ENCODE data around the gene DEF6. TPM values are rescaled to one million over a fixed set of nuclear protein-coding genes. Genes with fewer than 3 reads are reported as not detected.
A peak's percentile ranks its signal among the peaks of the same experiment; 100 is the strongest.

DEF6 gene
- total and polyA plus RNA-seq, 2 of the 13 experiments (the other 11 are each of a cell fraction or from before 2014, with no cell fraction given) = 5.2 to 10.0 TPM

GRCh38 chr6:35318196-35319171 is 20.9 kb downstream of the DEF6 start (continued):
- TF ChIP-seq ZBED4 (CRISPR knock-in tag; IDR thresholded peaks at IDR 0.05; ENCODE audit: borderline replicate concordance) = 0 out of 2 replicates have a peak, but pooled peaks have one; percentile 49
- peak; percentile 84; the same call in 1 of the 2 replicates for TF ChIP-seq RNF2 (conservative IDR thresholded peaks at IDR 0.05; ENCODE audit: low read depth)
- TF ChIP-seq ATF7-NPFF (CRISPR knock-in tag; IDR thresholded peaks at IDR 0.05; ENCODE audit: low read depth) = peak; percentile 79; the same call in 1 of the 2 replicates
- peak; percentile 81; the same call in 1 of the 2 replicates for TF ChIP-seq ZNF431 (CRISPR knock-in tag; IDR thresholded peaks at IDR 0.05; ENCODE audit: borderline replicate concordance, low read depth)
- no peak for TF ChIP-seq JUNB (CRISPR knock-in tag; IDR thresholded peaks at IDR 0.05; ENCODE audit: borderline replicate concordance)
- peak; percentile 50 for TF ChIP-seq BCL6 (CRISPR knock-in tag; IDR thresholded peaks at IDR 0.05)
- TF ChIP-seq YEATS2 (CRISPR knock-in tag; IDR thresholded peaks at IDR 0.05; ENCODE audit: borderline replicate concordance) = 0 out of 2 replicates have a peak, but pooled peaks have one; percentile 37
- peak; percentile 75; the same call in 1 of the 2 replicates for TF ChIP-seq ZNF275 (CRISPR knock-in tag; IDR thresholded peaks at IDR 0.05; ENCODE audit: borderline replicate concordance)
- TF ChIP-seq ZNF264 (CRISPR knock-in tag; IDR thresholded peaks at IDR 0.05) = peak; percentile 79; the same call in 1 of the 2 replicates
- peak; percentile 93; the same call in 1 of the 2 replicates for TF ChIP-seq CSRNP1 (CRISPR knock-in tag; IDR thresholded peaks at IDR 0.05)
- peak; percentile 82 for TF ChIP-seq PRDM15 (CRISPR knock-in tag; IDR thresholded peaks at IDR 0.05)
- TF ChIP-seq ZNF678 (CRISPR knock-in tag; IDR thresholded peaks at IDR 0.05) = 0 out of 2 replicates have a peak, but pooled peaks have one; percentile 65
- TF ChIP-seq GMEB1 (CRISPR knock-in tag; IDR thresholded peaks at IDR 0.05; ENCODE audit: borderline replicate concordance) = no peak
- TF ChIP-seq ZSCAN30 (CRISPR knock-in tag; IDR thresholded peaks at IDR 0.05) = no peak

All from HepG2 (cell line).